ENCODE data around the gene RNF224. TPM values are rescaled to one million over a fixed set of nuclear protein-coding genes. Genes with fewer than 3 reads are reported as not detected.

RNF224 gene
- total RNA-seq, 1 experiment from 2014 or later = 0.30 TPM

- RAD21 ChIA-PET (ENCODE audit: low non-redundant PET in 1 of 2, low total read pairs in 2 of 2, uncharacterized antibody in 2 of 2, unreplicated experiment in 2 of 2) = no interaction called here
- H3K79me2 ChIP-seq (ENCODE audit: insufficient read depth, low read length) = no peaks in the 10 kb centered on the region
- no peak overlapping the region for H2AFZ ChIP-seq (ENCODE audit: low read depth, low read length, poor library complexity, severe bottlenecking)
- no TSS peak for BruUV-seq (replicated peaks)
- no peak for DNase-seq (ENCODE audit: low read depth, low spot score)
- H3K9me3 ChIP-seq (ENCODE audit: control insufficient read depth in 1 of 2, insufficient read depth in 1 of 2, low read depth in 1 of 2, low read length in 2 of 2) = no peaks in the 10 kb centered on the region
- CTCF ChIA-PET = no interaction called here
- H3K27me3 ChIP-seq (ENCODE audit: insufficient read depth, low read length) = no peaks in the 10 kb centered on the region
- no peak overlapping the region; the same call in 1 of the 2 replicates for H3K27ac ChIP-seq (ENCODE audit: low read depth, low read length)
- peaks cover 20 to 25% of the 10 kb centered on the region in 2 experiments; a peak in 3 of 4 replicates for H3K4me1 ChIP-seq (ENCODE audit: control insufficient read depth in 1 of 2, insufficient read depth in 2 of 2, low read length in 2 of 2)
- POLR2A ChIA-PET = no interaction called here
- TF ChIP-seq REST (IDR thresholded peaks at IDR 0.05; ENCODE audit: low read depth) (no peak), ZFX (IDR thresholded peaks at IDR 0.05) (no peak), MAX (IDR thresholded peaks at IDR 0.05) (no peak), POLR2AphosphoS5 (IDR thresholded peaks at IDR 0.05; ENCODE audit: low read depth, low read length) (no peak), YY1 (IDR thresholded peaks at IDR 0.05; ENCODE audit: extremely low read depth, insufficient replicate concordance, low read depth, low read length) (no peak), ATF3 (IDR thresholded peaks at IDR 0.05) (no peak), EZH2phosphoT487 (IDR thresholded peaks at IDR 0.05; ENCODE audit: borderline replicate concordance) (no peak), FOSL1 (IDR thresholded peaks at IDR 0.05; ENCODE audit: low read depth) (no peak), RAD21 (IDR thresholded peaks at IDR 0.05; ENCODE audit: low read depth) (no peak), SIN3A (IDR thresholded peaks at IDR 0.05; ENCODE audit: low read depth) (no peak)
- no peaks in the 10 kb centered on the region for H4K20me1 ChIP-seq (ENCODE audit: insufficient read depth)
- H3K4me3 ChIP-seq (replicated peaks in 1 of 2; ENCODE audit: low read depth in 1 of 2, low read length in 2 of 2) = no peak overlapping the region
- intact Hi-C loops (cut with micrococcal nuclease) = no loop called here
- no peaks in the 10 kb centered on the region for H3K9me2 ChIP-seq (ENCODE audit: insufficient read depth)
- no peak for ATAC-seq
- H3K9ac ChIP-seq (ENCODE audit: low read length) = no peak overlapping the region
- no peak overlapping the region for H3K4me2 ChIP-seq (ENCODE audit: low read length)
- H3K36me3 ChIP-seq (ENCODE audit: control insufficient read depth in 1 of 2, insufficient read depth in 2 of 2, low read length in 2 of 2) = peaks cover 8 to 25% of the 10 kb centered on the region in 2 experiments; a peak in 3 of 4 replicates
These were observed 43.8 kb downstream of the RNF224 start for GRCh38 chr9:137270929-137271695.

All from HCT116 (cell line).